Activated T-cell treated with anti-CD3 and anti-CD28 coated beads, Interleukin-2, amount 50 U/mL, for 24 hours (primary cell): ENCODE measurements around the gene SSH3.
"Not testable (repeated sequence)": the region's sequence is repeated elsewhere in the genome, so short reads cannot be mapped to it uniquely, and the experiment has no call there.

Experiments used
- DNase-seq: peaks from one replicate; pipeline ENCODE4 v3.0.0-alpha.2; 2020
- H3K27ac Mint-ChIP-seq: 2 replicates; pipeline ENCODE4 v1.8.0; 2020; ENCODE audit warnings: mild to moderate bottlenecking, mixed read lengths
- H3K27me3 Mint-ChIP-seq: 2 replicates; pipeline ENCODE4 v1.8.0; 2020; ENCODE audit warnings: mixed read lengths
- H3K36me3 Mint-ChIP-seq: 2 replicates; pipeline ENCODE4 v1.8.0; 2020; ENCODE audit warnings: low read depth, mixed read lengths
- H3K4me1 Mint-ChIP-seq: 2 replicates; pipeline ENCODE4 v1.8.0; 2020; ENCODE audit warnings: low read depth, mixed read lengths
- H3K4me3 Mint-ChIP-seq: 2 replicates; pipeline ENCODE4 v1.8.0; 2020; ENCODE audit warnings: mild to moderate bottlenecking, moderate library complexity, mixed read lengths
- H3K9me3 Mint-ChIP-seq: 2 replicates; pipeline ENCODE4 v1.8.0; 2020; ENCODE audit warnings: mixed read lengths

The SSH3 gene

DNA sequence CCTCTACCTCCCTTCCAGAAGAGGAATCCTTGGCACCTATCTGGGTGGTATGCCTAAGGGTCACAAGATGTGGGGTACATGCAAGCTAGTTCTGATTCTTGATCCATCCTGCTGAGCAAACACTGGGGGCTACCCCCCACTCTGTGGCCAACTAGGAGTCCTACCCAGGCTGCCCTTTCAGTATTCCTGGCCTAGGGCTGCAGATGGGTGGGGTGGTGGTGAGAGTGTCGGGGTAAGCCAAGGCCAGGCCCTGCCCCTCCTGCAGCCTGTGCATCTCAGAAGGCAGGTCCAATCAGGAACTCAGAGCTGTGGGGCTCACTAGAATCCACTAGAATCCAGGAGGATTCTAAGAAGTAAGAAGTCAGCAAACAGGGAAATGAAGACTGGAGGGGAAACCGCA lies 10.9 kb downstream of the SSH3 start:
- no peak overlapping the region for H3K4me3 Mint-ChIP-seq
- no peak overlapping the region for H3K27ac Mint-ChIP-seq
- DNase-seq: no peak
- peaks cover 43% of the 10 kb centered on the region for H3K4me1 Mint-ChIP-seq
- peaks cover 4% of the 10 kb centered on the region for H3K27me3 Mint-ChIP-seq
- no peaks in the 10 kb centered on the region for H3K9me3 Mint-ChIP-seq
- peaks cover 5% of the 10 kb centered on the region for H3K36me3 Mint-ChIP-seq

DNA sequence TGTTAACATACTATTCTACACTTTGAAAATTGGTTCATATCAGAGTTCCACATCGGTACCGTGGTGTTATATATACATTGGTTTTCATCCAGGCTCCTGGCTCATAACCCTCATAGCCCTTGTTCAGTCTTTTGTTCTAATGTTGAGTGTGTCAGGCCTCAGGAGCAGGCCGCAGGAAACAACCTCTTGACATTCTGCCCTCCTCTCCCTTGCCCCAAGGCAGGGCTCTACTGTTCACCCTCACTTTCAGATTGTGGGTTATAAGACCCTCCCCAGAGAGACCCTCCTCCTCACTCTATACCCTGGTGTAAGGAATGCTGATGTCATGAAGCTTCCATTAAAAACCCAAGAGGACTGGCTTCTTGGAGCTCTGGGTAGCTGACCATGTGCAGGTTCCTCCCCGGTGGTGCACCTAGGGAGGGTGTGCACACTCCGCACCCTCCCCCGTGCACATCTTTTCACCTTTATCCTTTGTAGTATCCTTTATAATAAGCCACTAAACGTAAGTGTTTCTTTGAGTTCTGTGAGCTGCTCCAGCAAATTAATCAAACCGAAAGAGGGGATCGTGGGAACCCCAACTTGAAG lies 12.1 kb downstream of the SSH3 start:
- no peak overlapping the region for H3K4me3 Mint-ChIP-seq
- peaks cover 43% of the 10 kb centered on the region for H3K4me1 Mint-ChIP-seq
- peak overlapping the region; percentile 16 for H3K27ac Mint-ChIP-seq

DNA sequence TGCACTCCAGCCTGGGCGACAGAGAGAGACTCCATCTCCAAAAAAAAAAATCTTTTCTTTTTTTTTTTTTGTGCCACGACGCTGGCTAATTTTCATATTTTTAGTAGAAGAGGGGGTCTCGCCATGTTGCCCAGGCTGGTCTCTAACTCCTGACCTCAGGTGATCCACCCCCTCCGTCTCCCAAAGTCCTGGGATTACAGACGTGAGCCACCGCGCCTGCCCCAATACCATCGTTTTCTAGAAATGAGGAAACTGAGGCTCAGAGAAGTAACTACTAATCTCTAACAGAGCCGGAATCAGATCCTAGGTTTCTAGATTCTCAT lies 13.5 kb downstream of the SSH3 start:
- Mint-ChIP-seq H3K4me1 (peaks cover 35% of the 10 kb centered on the region), H3K36me3 (peaks cover 2% of the 10 kb centered on the region), H3K4me3 (peak overlapping the region; percentile 86), H3K27me3 (peaks cover 4% of the 10 kb centered on the region), H3K9me3 (no peaks in the 10 kb centered on the region), H3K27ac (peak overlapping the region; percentile 97)
- no peak for DNase-seq

More for the DNA sequence above, 12.1 kb downstream of the SSH3 start:
- Mint-ChIP-seq H3K9me3 (no peaks in the 10 kb centered on the region), H3K27me3 (peaks cover 4% of the 10 kb centered on the region), H3K36me3 (peaks cover 2% of the 10 kb centered on the region)
- DNase-seq: no peak

DNA sequence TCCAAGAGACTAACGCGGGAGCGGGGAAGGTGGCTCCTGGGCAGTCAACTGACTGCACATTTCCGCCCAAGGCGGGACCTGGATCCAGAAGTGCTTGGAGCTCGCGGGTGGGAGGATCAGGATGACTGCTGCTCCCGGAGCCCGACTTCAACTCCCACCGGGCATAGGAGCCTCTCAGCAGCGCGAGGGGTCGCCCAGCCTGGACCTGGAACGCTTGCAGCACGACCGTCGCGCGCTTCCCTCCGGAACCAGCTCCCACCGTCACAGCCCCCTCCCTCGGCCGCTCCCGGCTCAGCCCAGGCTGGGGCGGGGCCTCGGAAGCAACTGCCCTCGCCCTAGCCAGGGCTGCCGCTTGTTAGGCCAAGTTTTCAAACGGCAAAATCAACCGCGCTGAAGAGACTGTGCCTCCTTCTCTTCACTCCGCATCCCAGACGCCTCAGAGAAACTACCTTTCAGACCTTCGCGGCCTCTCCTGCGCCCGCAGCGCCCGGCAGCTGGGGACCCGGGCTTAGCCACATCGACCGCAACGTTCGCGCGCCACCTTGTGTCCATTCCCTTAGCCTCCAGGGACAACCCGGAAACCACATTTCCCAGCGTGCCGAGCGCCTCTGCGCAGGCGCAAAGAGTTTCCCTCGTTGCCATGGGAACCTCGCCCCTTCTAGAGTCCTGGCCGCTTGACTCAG lies 14.0 kb downstream of the SSH3 start:
- H3K27ac Mint-ChIP-seq: peak overlapping the region; percentile 97
- H3K27me3 Mint-ChIP-seq: peaks cover 4% of the 10 kb centered on the region
- peaks cover 30% of the 10 kb centered on the region for H3K4me1 Mint-ChIP-seq
- H3K4me3 Mint-ChIP-seq: peak overlapping the region; percentile 86
- H3K9me3 Mint-ChIP-seq: no peaks in the 10 kb centered on the region
- H3K36me3 Mint-ChIP-seq: peaks cover 2% of the 10 kb centered on the region
- peak; percentile 99 for DNase-seq

DNA sequence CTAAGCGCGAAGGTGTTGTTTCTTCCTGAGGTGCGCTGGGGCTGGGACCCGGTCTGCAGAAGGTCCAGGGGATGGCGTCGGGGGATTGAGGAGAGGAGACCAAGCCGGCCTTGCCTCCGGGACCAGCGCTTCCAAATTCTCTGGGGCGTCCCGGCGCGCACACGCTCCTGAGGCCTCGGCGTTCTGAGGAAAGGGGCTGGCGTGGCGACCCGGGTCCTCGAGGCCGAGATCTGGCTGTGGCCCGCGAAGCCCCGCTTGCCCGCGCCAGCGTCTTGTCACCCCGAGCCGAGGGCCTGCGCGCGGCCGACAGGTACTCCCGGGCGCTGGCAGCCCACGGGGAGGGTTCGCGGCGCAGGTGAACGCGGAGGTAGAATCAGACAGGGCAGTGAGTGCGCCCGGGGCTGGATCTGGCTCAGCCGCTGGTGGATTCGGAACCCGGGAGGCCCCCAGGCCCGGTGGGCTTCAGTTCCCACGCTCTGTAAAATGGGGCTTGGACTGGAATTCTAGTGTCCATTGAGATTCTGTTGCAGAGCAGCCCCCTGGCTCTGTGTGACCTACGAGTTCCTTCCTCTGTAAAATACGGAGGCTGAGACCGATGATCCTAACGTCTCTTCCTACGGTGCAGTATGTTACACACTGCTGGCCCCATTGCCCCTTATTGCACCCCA lies 14.7 kb downstream of the SSH3 start:
- H3K27ac Mint-ChIP-seq: peak overlapping the region; percentile 97
- H3K4me1 Mint-ChIP-seq: peaks cover 24% of the 10 kb centered on the region
- H3K27me3 Mint-ChIP-seq: peaks cover 4% of the 10 kb centered on the region
- no peak for DNase-seq
- H3K4me3 Mint-ChIP-seq: peak overlapping the region; percentile 86
- no peaks in the 10 kb centered on the region for H3K9me3 Mint-ChIP-seq
- peaks cover 2% of the 10 kb centered on the region for H3K36me3 Mint-ChIP-seq

DNA sequence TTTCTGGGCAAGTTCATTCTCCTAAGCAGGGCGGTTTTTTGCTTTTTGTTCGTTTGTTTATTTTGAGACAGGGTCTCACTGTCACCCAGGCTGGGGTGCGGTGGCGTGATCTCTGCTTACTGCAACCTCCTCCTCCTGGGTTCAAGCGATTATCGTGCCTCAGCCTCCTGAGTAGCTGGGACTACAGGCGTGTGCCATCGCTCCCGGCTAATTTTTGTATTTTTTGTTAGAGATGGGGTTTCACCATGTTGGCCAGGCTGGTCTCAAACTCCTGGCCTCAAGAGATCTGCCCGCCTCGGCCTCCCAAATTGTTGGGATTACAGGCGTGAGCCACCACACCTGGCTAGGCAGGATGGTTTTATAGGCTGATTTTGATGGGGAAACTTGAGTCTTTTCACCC lies 15.5 kb downstream of the SSH3 start:
- Mint-ChIP-seq H3K4me3 (peak overlapping the region; percentile 86), H3K4me1 (peaks cover 16% of the 10 kb centered on the region)
- DNase-seq, H3K9me3 Mint-ChIP-seq, H3K27ac Mint-ChIP-seq, H3K27me3 Mint-ChIP-seq, H3K36me3 Mint-ChIP-seq: not testable (repeated sequence)

DNA sequence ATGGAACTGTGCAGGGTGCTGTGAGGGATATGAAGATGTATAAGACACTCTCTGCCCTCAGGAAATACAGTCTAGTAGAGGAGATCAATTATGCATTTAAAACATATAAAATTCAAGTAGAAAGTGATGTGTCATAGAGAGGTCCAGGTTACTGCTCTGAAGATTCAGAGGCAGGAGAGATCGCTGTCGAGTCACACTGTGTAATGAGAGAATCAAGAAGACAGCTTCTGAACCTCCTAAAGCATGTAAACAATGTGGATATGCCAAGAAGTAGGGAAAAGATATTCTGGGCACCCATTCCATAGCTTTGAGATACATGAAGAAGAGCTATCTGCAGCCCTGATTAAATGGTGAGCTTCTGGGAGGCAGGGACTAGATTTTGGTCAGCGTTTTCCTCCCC lies 16.7 kb downstream of the SSH3 start:
- no peak overlapping the region for H3K4me3 Mint-ChIP-seq
- DNase-seq: no peak
- H3K27me3 Mint-ChIP-seq: peaks cover 4% of the 10 kb centered on the region
- H3K27ac Mint-ChIP-seq: no peak overlapping the region
- peaks cover 2% of the 10 kb centered on the region for H3K36me3 Mint-ChIP-seq
- H3K4me1 Mint-ChIP-seq: peaks cover 16% of the 10 kb centered on the region
- no peaks in the 10 kb centered on the region for H3K9me3 Mint-ChIP-seq

DNA sequence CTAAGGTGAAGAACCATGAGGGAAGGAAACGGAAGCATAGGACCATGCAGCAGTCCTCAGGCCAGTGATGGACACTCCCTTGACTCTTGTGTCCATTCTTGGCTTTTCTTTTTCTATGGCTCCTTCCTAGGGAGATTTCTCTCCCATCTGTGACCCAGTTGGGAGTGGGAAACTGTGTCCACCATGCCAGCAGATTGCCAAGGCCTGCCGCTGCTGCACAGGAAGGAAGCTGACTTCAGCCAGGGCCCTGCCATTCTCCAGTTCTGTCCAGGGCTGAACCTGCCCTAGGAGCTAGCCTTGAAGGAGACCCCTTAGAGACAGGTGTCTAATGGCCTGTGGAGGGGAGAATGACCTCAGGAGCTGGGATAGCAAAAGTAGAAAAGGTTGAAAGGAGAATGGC lies 17.4 kb downstream of the SSH3 start:
- no peak overlapping the region for H3K27ac Mint-ChIP-seq
- H3K4me3 Mint-ChIP-seq: no peak overlapping the region
- peaks cover 16% of the 10 kb centered on the region for H3K4me1 Mint-ChIP-seq
- H3K36me3 Mint-ChIP-seq: peaks cover 2% of the 10 kb centered on the region
- H3K27me3 Mint-ChIP-seq: peaks cover 4% of the 10 kb centered on the region
- H3K9me3 Mint-ChIP-seq: no peaks in the 10 kb centered on the region
- DNase-seq: no peak

DNA sequence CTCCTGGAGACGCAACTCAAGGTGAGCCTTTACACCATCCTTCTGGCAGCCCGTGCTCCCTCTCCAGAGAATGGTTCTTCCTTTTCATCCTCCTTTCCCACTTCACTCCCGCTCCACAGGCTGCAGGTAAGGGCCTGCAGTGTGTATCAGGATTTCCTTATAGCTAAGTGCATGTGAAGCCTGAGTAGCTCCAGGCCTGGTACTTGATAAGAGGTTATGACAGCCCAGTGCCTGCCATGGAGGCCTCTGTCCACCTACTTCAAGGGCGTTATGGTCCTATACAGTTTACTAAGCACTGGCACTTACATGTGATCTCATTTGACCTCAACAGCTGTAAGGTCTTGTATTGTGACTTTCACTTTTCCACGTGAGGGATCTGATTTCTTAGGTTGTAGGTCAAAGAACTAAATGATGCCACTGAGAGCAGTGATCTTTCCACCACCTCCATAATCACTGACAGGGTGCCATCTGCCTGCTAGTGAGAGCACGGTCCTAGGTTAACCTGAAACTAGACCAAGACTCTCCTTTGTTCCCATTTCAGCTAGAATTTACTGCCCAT lies 18.1 kb downstream of the SSH3 start:
- Mint-ChIP-seq H3K4me1 (peaks cover 13% of the 10 kb centered on the region), H3K36me3 (peaks cover 2% of the 10 kb centered on the region)

DNA sequence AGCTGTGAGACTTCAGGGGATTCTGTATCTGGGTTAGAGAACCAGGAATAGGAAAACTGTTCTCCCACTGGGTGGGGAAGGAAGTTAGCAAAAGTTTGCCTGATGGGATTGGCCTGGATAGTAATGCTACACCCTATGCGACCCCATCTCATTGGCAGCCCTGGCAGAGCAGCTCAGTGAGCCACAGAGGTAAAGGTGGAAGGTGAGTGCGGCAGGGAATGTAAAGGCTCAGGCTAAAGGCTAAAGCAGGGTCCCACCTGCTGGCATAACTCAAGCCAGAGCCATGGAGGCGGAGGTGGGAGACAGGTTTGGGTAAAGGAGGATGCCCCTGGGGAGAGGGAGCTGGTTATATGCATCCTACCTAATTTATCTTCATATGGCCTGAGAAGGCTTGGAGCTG lies 18.7 kb downstream of the SSH3 start:
- Mint-ChIP-seq H3K4me1 (peaks cover 10% of the 10 kb centered on the region), H3K4me3 (no peak overlapping the region), H3K27me3 (peaks cover 4% of the 10 kb centered on the region), H3K9me3 (no peaks in the 10 kb centered on the region), H3K27ac (no peak overlapping the region), H3K36me3 (peaks cover 2% of the 10 kb centered on the region)
- DNase-seq: no peak

More for the DNA sequence above, 18.1 kb downstream of the SSH3 start:
- Mint-ChIP-seq H3K27ac (no peak overlapping the region), H3K9me3 (no peaks in the 10 kb centered on the region), H3K4me3 (no peak overlapping the region), H3K27me3 (peaks cover 4% of the 10 kb centered on the region)
- DNase-seq: no peak

DNA sequence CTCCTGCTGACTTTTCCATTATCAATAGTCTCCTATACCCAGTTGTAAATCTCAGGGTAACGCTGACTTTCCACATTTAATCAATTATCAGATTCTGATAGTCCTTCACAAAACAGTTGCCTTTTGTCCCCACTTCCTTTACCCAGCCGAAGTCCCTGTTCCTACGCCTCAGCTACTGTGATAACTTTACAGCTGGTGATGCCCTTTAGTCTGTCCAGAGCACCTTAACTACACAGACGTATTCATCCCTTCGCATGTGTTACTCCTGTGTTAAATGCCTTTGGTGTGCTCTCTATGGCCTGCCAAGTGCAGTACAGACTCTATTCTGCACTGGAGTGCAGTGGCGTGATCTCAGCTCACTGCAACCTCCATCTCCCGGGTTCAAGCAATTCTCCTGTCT lies 20.2 kb downstream of the SSH3 start:
- Mint-ChIP-seq H3K9me3 (no peaks in the 10 kb centered on the region), H3K27ac (no peak overlapping the region), H3K4me3 (no peak overlapping the region), H3K36me3 (no peaks in the 10 kb centered on the region), H3K4me1 (peaks cover 3% of the 10 kb centered on the region), H3K27me3 (peaks cover 3% of the 10 kb centered on the region)
- DNase-seq: no peak

DNA sequence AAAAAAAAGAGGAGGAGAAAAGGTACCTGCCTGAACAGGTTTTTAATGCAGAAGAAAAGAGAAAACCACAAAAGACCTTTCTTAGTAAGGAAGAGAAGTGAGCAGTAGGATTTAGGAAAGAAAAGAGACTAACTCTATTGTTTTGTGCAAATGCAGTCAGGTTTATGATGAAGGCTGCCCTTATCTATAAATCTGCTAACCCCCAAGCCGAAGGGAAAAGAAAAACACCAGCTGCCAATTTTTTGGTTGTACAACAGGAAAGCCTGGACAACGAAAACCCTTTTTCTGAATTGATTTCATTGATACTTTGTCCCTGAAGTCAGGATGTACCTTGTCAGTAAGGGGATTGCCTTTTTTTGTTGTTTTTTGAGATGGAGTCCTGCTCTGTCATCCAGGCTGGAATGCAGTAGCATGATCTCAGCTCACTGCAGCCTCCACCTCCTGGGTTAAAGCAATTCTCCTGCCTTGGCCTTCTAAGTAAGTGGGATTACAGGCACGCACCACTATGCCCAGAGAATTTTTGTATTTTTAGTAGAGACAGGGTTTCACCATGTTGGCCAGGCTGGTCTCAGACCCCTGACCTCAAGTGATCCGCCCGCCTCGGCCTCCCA lies 28.9 kb downstream of the SSH3 start:
- Mint-ChIP-seq H3K27ac (no peak overlapping the region), H3K4me3 (no peak overlapping the region), H3K36me3 (no peaks in the 10 kb centered on the region), H3K27me3 (no peaks in the 10 kb centered on the region), H3K9me3 (no peaks in the 10 kb centered on the region), H3K4me1 (no peaks in the 10 kb centered on the region)
- DNase-seq: no peak

DNA sequence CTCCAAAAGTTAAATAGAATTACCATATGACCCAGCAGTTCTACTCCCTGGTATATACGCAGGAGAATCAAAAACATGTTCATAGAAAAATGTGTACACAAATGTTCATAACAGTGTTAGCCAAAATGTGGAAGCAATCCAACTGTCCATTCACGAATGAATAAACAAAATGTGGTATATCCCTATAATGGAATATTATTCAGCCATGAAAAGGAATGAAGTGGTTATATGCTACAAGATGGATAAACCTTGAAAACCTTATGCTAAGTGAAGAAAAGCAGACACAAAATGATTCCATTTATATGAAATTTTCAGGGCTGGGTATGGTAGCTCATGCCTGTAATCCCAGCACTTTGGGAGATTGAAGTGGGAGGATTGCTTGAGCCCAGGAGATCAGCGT lies 33.9 kb downstream of the SSH3 start:
- Mint-ChIP-seq H3K36me3 (no peaks in the 10 kb centered on the region), H3K9me3 (no peaks in the 10 kb centered on the region), H3K4me1 (no peaks in the 10 kb centered on the region), H3K27ac (no peak overlapping the region), H3K27me3 (no peaks in the 10 kb centered on the region), H3K4me3 (no peak overlapping the region)
- no peak for DNase-seq

DNA sequence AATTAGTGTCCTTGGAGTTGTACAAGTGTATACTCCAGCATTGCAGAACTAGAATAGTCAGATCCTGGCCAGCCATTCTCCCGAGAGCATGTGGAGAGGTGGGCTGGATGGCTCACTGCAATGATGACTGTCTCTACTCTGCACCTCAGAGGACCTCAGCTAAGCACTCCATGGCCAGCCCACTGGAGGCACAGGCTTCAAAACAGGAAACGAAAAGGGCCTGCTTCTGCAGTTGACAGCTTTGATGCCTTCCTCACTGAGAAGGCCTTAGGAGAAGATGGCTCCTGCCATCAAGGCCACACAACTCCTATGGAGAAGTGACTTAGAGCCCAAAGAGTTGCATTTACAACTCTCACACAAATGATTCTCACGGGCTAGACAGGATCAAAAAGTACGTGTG lies 40.9 kb downstream of the SSH3 start:
- no peak overlapping the region for H3K4me3 Mint-ChIP-seq
- peak overlapping the region; percentile 75 for H3K27ac Mint-ChIP-seq
- peaks cover 48% of the 10 kb centered on the region for H3K4me1 Mint-ChIP-seq
- H3K27me3 Mint-ChIP-seq: no peaks in the 10 kb centered on the region
- no peaks in the 10 kb centered on the region for H3K36me3 Mint-ChIP-seq
- no peaks in the 10 kb centered on the region for H3K9me3 Mint-ChIP-seq
- DNase-seq: no peak
